HG03135 (cell line): ENCODE measurements around the gene NDUFS1.

Experiments used
- ATAC-seq: cut with Tn5 transposase; IDR thresholded peaks from one replicate; pipeline ENCODE4 v1.9.1; 2021; ENCODE audit warnings: mild to moderate bottlenecking, moderate library complexity; ENCODE audit not compliant: unreplicated experiment

The NDUFS1 gene

DNA sequence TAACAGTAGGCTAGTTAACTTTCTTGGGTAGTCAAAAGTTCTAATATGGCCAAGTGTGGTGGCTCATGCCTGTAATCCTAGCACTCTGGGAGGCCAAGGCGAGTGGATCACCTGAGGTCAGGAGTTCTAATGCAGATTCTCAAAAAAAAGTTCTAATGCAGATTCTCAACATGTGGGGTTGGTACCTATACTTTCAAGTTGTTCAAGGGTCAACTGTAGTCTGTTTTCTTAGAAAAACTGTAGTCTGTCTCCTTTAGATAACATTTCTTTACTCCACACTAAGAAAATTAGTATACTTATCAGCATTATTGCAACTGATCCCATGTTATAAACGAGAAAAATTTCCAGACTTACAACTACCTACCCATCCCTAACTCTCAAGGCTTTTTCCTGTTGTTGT, 89.8 kb downstream of the NDUFS1 start:
- ATAC-seq: no peak

DNA sequence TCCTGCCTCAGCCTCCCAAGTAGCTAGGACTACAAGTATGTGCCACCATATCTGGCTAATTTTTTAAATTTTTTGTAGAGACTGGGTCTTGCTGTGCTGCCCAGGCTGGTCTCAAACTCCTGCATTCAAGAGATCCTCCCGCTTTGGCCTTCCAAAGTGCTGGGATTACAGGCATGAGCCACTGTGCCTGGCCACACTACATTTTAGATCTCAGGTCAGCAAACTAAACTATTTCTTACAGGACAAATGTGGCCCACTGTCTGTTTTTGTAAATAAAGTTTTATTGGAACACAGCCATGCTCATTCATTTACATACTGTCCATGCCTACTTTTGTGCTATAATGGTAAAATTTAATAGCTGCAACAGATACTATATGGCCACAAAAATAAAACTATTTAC, 91.0 kb downstream of the NDUFS1 start:
- no peak for ATAC-seq
